OCI-LY7 (cell line): ENCODE measurements around the gene ROMO1.

Experiments
- CTCF ChIP-seq: fragments of 200-600 bp; sonication (generic); conservative IDR thresholded peaks from 2 replicates; pipeline ENCODE4 v1.5.1; 2014; ENCODE audit warnings: mild to moderate bottlenecking, antibody characterized with exemption, low read length, moderate library complexity, mixed read lengths
- EZH2phosphoT487 ChIP-seq: fragments of 200-600 bp; sonication (generic); IDR thresholded peaks from 2 replicates; pipeline ENCODE4 v1.6.1; 2018; ENCODE audit warnings: low read depth, borderline replicate concordance, mild to moderate bottlenecking, mixed run types, antibody characterized with exemption, low read length, moderate library complexity, mixed read lengths

GRCh38 chr20:35721621-35722020 is 22.4 kb downstream of the ROMO1 start:
- no peak for TF ChIP-seq CTCF
- TF ChIP-seq EZH2phosphoT487, result no peak
